Mononuclear cell (primary cell): ENCODE data around the gene ECE1. TPM values are rescaled to one million over a fixed set of nuclear protein-coding genes. Genes with fewer than 3 reads are reported as not detected.

ENCODE experiments used
- H3K27me3 ChIP-seq: 2 replicates; pipeline ENCODE4 v1.6.0; 2011; ENCODE audit warnings: low read length, control low read depth; ENCODE audit not compliant: insufficient read depth
- H3K4me1 ChIP-seq: 2 replicates; pipeline ENCODE4 v1.5.1; 2011; ENCODE audit warnings: mild to moderate bottlenecking, low read length, control low read depth; ENCODE audit not compliant: insufficient read depth
- H3K4me3 ChIP-seq: 2 replicates; pipeline ENCODE4 v1.5.1; 2011; ENCODE audit warnings: mild to moderate bottlenecking, low read length, moderate library complexity
- H3K9me3 ChIP-seq: 2 replicates; pipeline ENCODE4 v1.5.1; 2011; ENCODE audit warnings: low read depth, mild to moderate bottlenecking, control low read depth, low read length
- total RNA-seq: library from RNA; depleted of rRNA; stranded (reverse); fragments of >200 nt; gene quantifications from one replicate; pipeline ENCODE4 v1.2.3, GENCODE V29; 2012

Gene ECE1
- total RNA-seq, 1 donor = 72.4 TPM

GRCh38 chr1:21263052-21263429 is 27.2 kb downstream of the ECE1 start:
- peaks cover 25% of the 10 kb centered on the region for H3K4me1 ChIP-seq
- no peaks in the 10 kb centered on the region for H3K9me3 ChIP-seq
- H3K27me3 ChIP-seq = no peaks in the 10 kb centered on the region
- H3K4me3 ChIP-seq = no peak overlapping the region

GRCh38 chr1:21262293-21263051 is 27.8 kb downstream of the ECE1 start:
- Histone ChIP-seq H3K4me1 (peaks cover 25% of the 10 kb centered on the region), H3K4me3 (no peak overlapping the region)

DNA sequence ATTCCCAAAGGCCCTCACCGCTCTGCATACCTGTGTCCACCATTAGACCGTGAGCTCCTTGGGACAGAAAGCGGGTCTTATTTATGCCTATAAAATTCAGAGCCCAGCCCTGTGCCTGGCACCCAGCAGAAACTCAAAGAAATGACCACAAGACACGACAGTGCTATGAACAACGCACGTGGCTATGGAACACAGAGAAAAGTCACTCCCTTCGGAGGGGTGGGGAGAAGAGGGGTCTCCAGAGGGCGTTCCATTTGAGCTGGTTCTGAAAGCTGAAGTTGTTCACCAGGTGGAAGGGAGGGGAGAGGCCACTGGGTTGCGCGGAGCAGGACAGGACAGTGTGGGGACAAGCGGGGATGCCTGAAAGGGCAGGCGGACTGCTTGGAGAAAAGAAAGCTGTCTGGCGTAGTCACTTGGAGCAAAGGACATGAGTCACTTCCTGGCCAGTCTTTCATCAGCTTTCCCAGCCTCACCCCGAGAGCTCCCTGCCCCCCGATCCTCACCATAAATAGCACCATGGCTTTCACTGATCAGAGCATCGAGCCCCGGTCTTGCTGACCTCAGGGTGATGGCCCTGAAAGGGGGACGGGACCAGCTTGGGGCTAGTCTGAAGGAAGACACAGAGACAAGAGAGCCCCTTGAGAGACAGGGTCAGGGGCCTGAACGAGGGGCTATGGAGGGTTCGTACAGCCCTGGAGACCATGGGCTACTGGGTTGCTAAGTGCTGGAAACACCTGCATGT is 28.5 kb downstream of the ECE1 start:
- H3K27me3 ChIP-seq = no peaks in the 10 kb centered on the region
- peaks cover 25% of the 10 kb centered on the region for H3K4me1 ChIP-seq
- no peaks in the 10 kb centered on the region for H3K9me3 ChIP-seq
- H3K4me3 ChIP-seq = no peak overlapping the region

More at GRCh38 chr1:21262293-21263051, 27.8 kb downstream of the ECE1 start:
- no peaks in the 10 kb centered on the region for H3K27me3 ChIP-seq
- no peaks in the 10 kb centered on the region for H3K9me3 ChIP-seq

- Histone ChIP-seq H3K9me3 (no peaks in the 10 kb centered on the region), H3K4me1 (peaks cover 25% of the 10 kb centered on the region), H3K27me3 (no peaks in the 10 kb centered on the region), H3K4me3 (no peak overlapping the region)
Observed at GRCh38 chr1:21260405-21261125, 29.7 kb downstream of the ECE1 start.

- H3K27me3 ChIP-seq = no peaks in the 10 kb centered on the region
- no peak overlapping the region for H3K4me3 ChIP-seq
- H3K9me3 ChIP-seq = no peaks in the 10 kb centered on the region
- H3K4me1 ChIP-seq = peaks cover 25% of the 10 kb centered on the region
Observed at GRCh38 chr1:21259316-21260076, 30.8 kb downstream of the ECE1 start.

- Histone ChIP-seq H3K27me3 (no peaks in the 10 kb centered on the region), H3K4me3 (no peak overlapping the region), H3K9me3 (no peaks in the 10 kb centered on the region), H3K4me1 (peaks cover 30% of the 10 kb centered on the region)
Observed at GRCh38 chr1:21258331-21259134, 31.7 kb downstream of the ECE1 start.

- no peak overlapping the region for H3K4me3 ChIP-seq
Observed at GRCh38 chr1:21257431-21258135, 32.7 kb downstream of the ECE1 start.

GRCh38 chr1:21256776-21257175 is 33.5 kb downstream of the ECE1 start:
- H3K4me1 ChIP-seq = peaks cover 17% of the 10 kb centered on the region
- H3K4me3 ChIP-seq = no peak overlapping the region
- no peaks in the 10 kb centered on the region for H3K27me3 ChIP-seq
- no peaks in the 10 kb centered on the region for H3K9me3 ChIP-seq

More at GRCh38 chr1:21257431-21258135, 32.7 kb downstream of the ECE1 start:
- Histone ChIP-seq H3K4me1 (peaks cover 25% of the 10 kb centered on the region), H3K27me3 (no peaks in the 10 kb centered on the region), H3K9me3 (no peaks in the 10 kb centered on the region)

GRCh38 chr1:21255943-21256320 is 34.3 kb downstream of the ECE1 start:
- Histone ChIP-seq H3K4me1 (peaks cover 9% of the 10 kb centered on the region), H3K27me3 (no peaks in the 10 kb centered on the region), H3K9me3 (no peaks in the 10 kb centered on the region), H3K4me3 (no peak overlapping the region)

- Histone ChIP-seq H3K9me3 (no peaks in the 10 kb centered on the region), H3K4me3 (no peak overlapping the region), H3K27me3 (no peaks in the 10 kb centered on the region), H3K4me1 (peaks cover 5% of the 10 kb centered on the region)
Observed at GRCh38 chr1:21255284-21255942, 34.9 kb downstream of the ECE1 start.

DNA sequence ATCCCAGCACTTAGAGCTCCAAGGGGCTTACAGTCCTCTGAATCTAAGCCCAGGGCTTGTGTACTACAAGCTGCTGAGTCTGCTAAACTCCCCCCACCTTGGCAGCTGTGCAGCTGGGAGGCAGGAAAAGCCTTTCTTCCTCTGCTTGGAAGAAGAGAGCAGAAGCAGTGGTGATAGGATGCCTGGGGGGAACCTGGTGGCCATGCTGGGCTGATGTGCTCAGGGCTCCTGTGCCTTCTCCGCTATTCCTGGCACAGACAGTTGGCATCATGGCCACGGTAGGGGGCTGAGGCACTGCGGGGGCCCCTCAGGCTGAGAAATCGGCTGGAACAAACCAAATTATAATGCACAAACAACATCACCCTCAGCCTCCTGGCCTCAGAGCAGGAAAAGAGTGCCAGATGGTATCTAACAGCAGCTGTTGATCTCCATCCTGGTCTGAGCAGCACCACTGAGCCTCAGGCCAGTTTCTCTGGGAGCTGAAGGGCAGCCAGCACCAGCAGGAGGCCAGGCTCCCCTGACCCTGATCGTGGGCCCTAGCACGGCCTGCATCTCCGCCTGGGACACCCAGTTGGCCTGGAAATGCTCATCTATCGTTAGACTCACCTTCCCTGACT is 35.8 kb downstream of the ECE1 start:
- Histone ChIP-seq H3K4me1 (peaks cover 5% of the 10 kb centered on the region), H3K27me3 (no peaks in the 10 kb centered on the region), H3K9me3 (no peaks in the 10 kb centered on the region), H3K4me3 (no peak overlapping the region)

DNA sequence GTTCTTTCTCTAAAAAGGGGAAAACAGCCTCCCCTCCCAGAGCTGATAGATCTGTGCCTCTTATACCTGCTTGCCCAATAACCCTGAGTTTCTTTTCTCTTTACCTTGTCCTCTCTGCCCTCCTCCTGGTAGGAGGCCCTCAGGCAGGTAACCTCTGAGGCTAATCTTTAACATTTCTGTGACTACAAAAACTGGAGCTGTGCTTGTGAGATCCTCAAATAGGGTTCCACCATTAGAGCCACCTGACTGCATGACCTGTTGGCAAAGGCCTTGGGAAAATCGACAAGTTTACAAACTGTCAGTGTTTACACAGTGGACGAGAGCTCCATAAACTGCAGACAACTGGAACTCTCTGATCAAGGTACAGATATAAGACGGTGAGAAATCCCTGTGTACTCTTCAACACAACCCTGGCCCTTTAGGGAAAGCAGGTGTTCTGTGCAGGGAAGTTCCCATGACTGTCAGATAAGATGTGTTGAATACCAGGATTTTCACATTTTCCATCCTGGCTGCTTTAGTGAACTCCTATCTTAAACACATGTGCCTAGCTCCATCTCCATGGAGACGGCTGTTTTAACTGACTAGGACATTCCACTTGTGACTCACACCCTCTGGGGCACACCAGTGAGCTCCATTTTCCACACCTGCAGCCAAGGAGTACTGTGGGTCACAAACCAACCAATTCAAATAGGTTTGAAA is 38.3 kb downstream of the ECE1 start:
- Histone ChIP-seq H3K4me1 (peaks cover 5% of the 10 kb centered on the region), H3K9me3 (no peaks in the 10 kb centered on the region), H3K27me3 (no peaks in the 10 kb centered on the region), H3K4me3 (no peak overlapping the region)
